Osteocyte (in vitro differentiated cells): ENCODE data around the gene SORCS3. TPM values are rescaled to one million over a fixed set of nuclear protein-coding genes. Genes with fewer than 3 reads are reported as not detected.

Experiments used
- DNase-seq: peaks from one replicate; pipeline ENCODE4 v3.0.0; 2021; ENCODE audit warnings: mixed read lengths; ENCODE audit not compliant: unreplicated experiment; ENCODE audit errors: extremely low spot score
- H3K27ac Mint-ChIP-seq: one replicate; pipeline ENCODE4 v1.8.0; 2021; ENCODE audit warnings: mild to moderate bottlenecking, mixed read lengths; ENCODE audit not compliant: unreplicated experiment
- H3K27me3 Mint-ChIP-seq: one replicate; pipeline ENCODE4 v1.8.0; 2021; ENCODE audit warnings: mixed read lengths; ENCODE audit not compliant: unreplicated experiment
- H3K36me3 Mint-ChIP-seq: one replicate; pipeline ENCODE4 v1.8.0; 2021; ENCODE audit warnings: mixed read lengths; ENCODE audit not compliant: unreplicated experiment
- H3K4me1 Mint-ChIP-seq: one replicate; pipeline ENCODE4 v1.8.0; 2021; ENCODE audit warnings: mixed read lengths; ENCODE audit not compliant: unreplicated experiment
- H3K4me3 Mint-ChIP-seq: one replicate; pipeline ENCODE4 v1.8.0; 2021; ENCODE audit warnings: mild to moderate bottlenecking, moderate library complexity, mixed read lengths; ENCODE audit not compliant: unreplicated experiment
- H3K9me3 Mint-ChIP-seq: one replicate; pipeline ENCODE4 v1.8.0; 2021; ENCODE audit warnings: mixed read lengths; ENCODE audit not compliant: unreplicated experiment
- total RNA-seq: library from RNA; stranded (reverse); gene quantifications from 2 replicates; pipeline ENCODE4 v1.2.1, GENCODE V29; 2021
- TF ChIP-seq, protein P1 (sequence below): fragments of 200-600 bp; sonication (generic); IDR thresholded peaks from 2 replicates; pipeline ENCODE4 v1.5.0; 2021; ENCODE audit warnings: antibody characterized with exemption, mild to moderate bottlenecking, moderate library complexity

SORCS3 gene
- total RNA-seq, 1 donor from 2014 or later, result not detected

DNA sequence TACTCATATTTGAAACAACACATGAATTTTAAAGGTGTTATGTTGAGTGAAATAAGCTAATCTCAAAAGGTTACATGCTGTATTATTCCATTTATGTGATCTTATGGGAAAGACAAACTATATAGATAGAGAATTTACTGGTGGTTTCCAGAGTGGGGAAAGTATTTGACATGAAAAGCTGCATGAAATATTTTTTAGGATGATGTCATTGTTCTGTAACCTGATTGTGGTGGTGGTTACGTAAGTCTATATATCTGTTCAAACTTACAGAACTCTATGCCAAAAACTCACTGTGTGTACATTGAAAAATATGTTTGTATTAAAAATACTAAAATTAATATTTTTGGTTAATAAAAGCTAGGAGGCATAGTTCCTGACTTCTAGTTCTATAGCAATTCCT, 453.0 kb downstream of the SORCS3 start:
- TF ChIP-seq, protein P1, sequence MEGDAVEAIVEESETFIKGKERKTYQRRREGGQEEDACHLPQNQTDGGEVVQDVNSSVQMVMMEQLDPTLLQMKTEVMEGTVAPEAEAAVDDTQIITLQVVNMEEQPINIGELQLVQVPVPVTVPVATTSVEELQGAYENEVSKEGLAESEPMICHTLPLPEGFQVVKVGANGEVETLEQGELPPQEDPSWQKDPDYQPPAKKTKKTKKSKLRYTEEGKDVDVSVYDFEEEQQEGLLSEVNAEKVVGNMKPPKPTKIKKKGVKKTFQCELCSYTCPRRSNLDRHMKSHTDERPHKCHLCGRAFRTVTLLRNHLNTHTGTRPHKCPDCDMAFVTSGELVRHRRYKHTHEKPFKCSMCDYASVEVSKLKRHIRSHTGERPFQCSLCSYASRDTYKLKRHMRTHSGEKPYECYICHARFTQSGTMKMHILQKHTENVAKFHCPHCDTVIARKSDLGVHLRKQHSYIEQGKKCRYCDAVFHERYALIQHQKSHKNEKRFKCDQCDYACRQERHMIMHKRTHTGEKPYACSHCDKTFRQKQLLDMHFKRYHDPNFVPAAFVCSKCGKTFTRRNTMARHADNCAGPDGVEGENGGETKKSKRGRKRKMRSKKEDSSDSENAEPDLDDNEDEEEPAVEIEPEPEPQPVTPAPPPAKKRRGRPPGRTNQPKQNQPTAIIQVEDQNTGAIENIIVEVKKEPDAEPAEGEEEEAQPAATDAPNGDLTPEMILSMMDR, result no peak
- H3K9me3 Mint-ChIP-seq, result peaks cover 2% of the 10 kb centered on the region
- no peaks in the 10 kb centered on the region for H3K4me1 Mint-ChIP-seq
- H3K27ac Mint-ChIP-seq, result no peak overlapping the region
- DNase-seq, result no peak
- no peaks in the 10 kb centered on the region for H3K36me3 Mint-ChIP-seq
- H3K4me3 Mint-ChIP-seq, result no peak overlapping the region
- H3K27me3 Mint-ChIP-seq, result no peaks in the 10 kb centered on the region

DNA sequence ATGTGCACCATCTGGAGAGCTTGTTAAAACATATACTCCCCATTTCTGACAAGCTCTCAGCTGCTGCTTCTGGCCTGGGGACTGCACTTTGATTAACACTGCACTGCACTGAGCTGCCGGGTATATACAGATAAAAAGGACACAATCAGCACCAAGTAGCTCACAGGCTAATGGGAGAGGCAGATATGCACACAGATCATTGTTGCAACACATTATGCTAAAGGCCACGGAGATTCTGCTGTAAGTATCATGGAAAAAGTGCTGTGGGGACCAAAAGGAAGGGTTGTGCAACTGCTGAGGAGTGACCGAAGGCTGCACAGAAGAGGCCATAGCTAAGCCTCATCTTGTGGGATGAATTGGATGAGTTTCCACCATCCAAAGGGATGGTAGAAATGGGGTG, 455.2 kb downstream of the SORCS3 start:
- Mint-ChIP-seq H3K4me3 (no peak overlapping the region), H3K9me3 (no peaks in the 10 kb centered on the region), H3K27ac (no peak overlapping the region), H3K27me3 (no peaks in the 10 kb centered on the region), H3K36me3 (no peaks in the 10 kb centered on the region), H3K4me1 (no peaks in the 10 kb centered on the region)
- no peak for DNase-seq
- TF ChIP-seq, protein P1, result no peak

DNA sequence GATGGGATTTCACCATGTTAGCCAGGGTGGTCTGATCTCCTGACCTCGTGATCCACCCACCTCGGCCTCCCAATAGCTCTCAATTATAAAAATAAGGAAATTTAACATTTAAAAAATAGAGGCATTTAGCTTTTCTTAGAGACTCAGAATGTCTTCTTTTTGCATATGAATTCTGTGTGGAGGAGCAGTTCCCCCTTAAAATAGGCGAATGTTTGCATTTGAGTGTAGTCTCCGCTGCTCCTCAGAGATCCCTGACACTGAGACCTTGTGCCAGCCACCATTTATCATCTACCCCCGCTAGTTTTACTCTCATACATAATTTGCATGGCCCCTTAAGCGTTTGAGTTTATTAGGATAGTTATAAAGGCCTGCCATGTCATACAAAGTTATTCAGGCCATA, 461.9 kb downstream of the SORCS3 start:
- Mint-ChIP-seq H3K4me3 (no peak overlapping the region), H3K4me1 (no peaks in the 10 kb centered on the region), H3K36me3 (no peaks in the 10 kb centered on the region), H3K27ac (no peak overlapping the region), H3K9me3 (peaks cover 18% of the 10 kb centered on the region), H3K27me3 (no peaks in the 10 kb centered on the region)
- TF ChIP-seq, protein P1, result no peak
- no peak for DNase-seq

DNA sequence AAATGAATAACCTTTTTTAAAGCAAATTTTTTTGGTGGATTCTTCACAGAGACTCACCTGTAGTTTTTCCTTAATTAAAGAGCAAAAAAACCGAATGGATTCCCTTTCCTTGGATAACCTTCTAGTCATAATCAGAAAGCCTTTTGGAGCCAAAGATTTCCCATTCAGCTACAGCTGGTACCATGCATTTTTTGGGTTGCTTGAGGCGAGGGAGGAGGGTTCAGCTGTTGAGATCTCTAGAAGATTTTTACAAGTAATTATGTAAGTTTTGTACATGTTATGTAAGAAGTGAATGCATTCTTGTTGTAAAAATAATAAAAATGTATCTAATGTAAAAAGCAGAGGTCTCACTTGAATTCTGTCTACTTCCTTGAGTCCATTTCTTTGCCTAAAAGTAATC, 463.2 kb downstream of the SORCS3 start:
- no peaks in the 10 kb centered on the region for H3K27me3 Mint-ChIP-seq
- peaks cover 21% of the 10 kb centered on the region for H3K9me3 Mint-ChIP-seq
- H3K36me3 Mint-ChIP-seq, result no peaks in the 10 kb centered on the region
- TF ChIP-seq, protein P1, result no peak
- no peaks in the 10 kb centered on the region for H3K4me1 Mint-ChIP-seq
- no peak for DNase-seq
- H3K4me3 Mint-ChIP-seq, result no peak overlapping the region
- H3K27ac Mint-ChIP-seq, result no peak overlapping the region

DNA sequence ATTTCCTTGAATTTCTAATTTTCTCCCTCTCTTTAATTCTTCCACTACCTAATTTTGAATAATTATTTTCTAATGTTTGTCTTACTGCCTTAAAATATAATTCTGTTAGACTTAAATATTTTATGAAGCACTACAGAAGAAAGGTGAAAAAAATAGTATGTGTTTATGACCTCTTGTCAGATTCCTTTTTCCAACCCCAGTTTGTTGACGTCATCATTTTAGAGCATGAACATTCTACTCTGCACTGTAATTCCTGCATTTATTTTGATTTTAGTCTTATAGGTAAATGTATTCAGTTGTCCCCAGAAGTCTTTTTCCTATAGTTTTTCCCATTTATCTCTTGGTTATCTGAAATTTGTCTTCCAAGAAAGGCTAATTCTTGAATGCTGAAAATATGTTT, 468.1 kb downstream of the SORCS3 start:
- Mint-ChIP-seq H3K4me1 (no peaks in the 10 kb centered on the region), H3K27ac (no peak overlapping the region), H3K9me3 (peaks cover 21% of the 10 kb centered on the region), H3K27me3 (no peaks in the 10 kb centered on the region), H3K36me3 (no peaks in the 10 kb centered on the region), H3K4me3 (no peak overlapping the region)
- no peak for DNase-seq
- TF ChIP-seq, protein P1, result no peak
